K562 (cell line): Measurements from ENCODE around the gene AMIGO3. TPM values are rescaled to one million over a fixed set of nuclear protein-coding genes. Genes with fewer than 3 reads are reported as not detected.

Experiments used
- CSDE1 ChIP-seq, 2 experiments: fragments of 450-650 bp; IDR thresholded peaks; 2 replicates each; pipeline ENCODE4 v1.6.1; 2016; ENCODE audit warnings: mild to moderate bottlenecking in 1 of 2
- E2F6 ChIP-seq, 2 experiments: IDR thresholded peaks; 2 replicates each; pipeline ENCODE4 v1.6.1; 2011; ENCODE audit warnings: borderline replicate concordance in 1 of 2, control low read depth in 1 of 2, low read depth in 1 of 2, low read length in 1 of 2, mild to moderate bottlenecking in 1 of 2, mixed read lengths in 1 of 2, moderate library complexity in 1 of 2; ENCODE audit not compliant: insufficient read depth in 1 of 2, insufficient read length in 1 of 2, poor library complexity in 1 of 2, severe bottlenecking in 1 of 2; ENCODE audit errors: extremely low read depth in 1 of 2
- ELF2 ChIP-seq: fragments of 250-450 bp; sonication (Bioruptor Pico); IDR thresholded peaks from 2 replicates; pipeline ENCODE4 v1.5.0; 2021; ENCODE audit warnings: mild to moderate bottlenecking
- GABPB1 ChIP-seq: sonication (generic); formaldehyde crosslinking; IDR thresholded peaks from 2 replicates; pipeline ENCODE4 v1.8.0; 2022; ENCODE audit warnings: mild to moderate bottlenecking, missing genetic modification reagents
- RBBP5 ChIP-seq: fragments of 200-600 bp; sonication (generic); IDR thresholded peaks from 2 replicates; pipeline ENCODE4 v1.6.1; 2012; ENCODE audit warnings: borderline replicate concordance, mild to moderate bottlenecking, low read length, control low read depth, inconsistent platforms; ENCODE audit not compliant: insufficient read depth, poor library complexity, severe bottlenecking
- REST ChIP-seq, 2 experiments: fragments of 450-650 bp; formaldehyde crosslinking in 1 of 2; IDR thresholded peaks; 2 replicates each; pipeline versions ENCODE4 v1.4.0 to v1.6.1; 2014 to 2020; ENCODE audit warnings: mild to moderate bottlenecking in 2 of 2, borderline replicate concordance in 1 of 2, low read depth in 1 of 2
- SNIP1 ChIP-seq: fragments of 450-650 bp; IDR thresholded peaks from 2 replicates; pipeline ENCODE4 v1.7.1; 2017; ENCODE audit warnings: low read depth, mild to moderate bottlenecking
- THRB ChIP-seq: fragments of 450-650 bp; formaldehyde crosslinking; conservative IDR thresholded peaks from 2 replicates; pipeline ENCODE4 v1.4.0; 2022; ENCODE audit warnings: mild to moderate bottlenecking, missing genetic modification characterization
- ZNF707 ChIP-seq: fragments of 250-450 bp; sonication (Bioruptor Pico); conservative IDR thresholded peaks from 2 replicates; pipeline ENCODE4 v1.8.0; 2022; ENCODE audit warnings: inconsistent platforms, mild to moderate bottlenecking, moderate library complexity
- polyA plus RNA-seq, 8 experiments: library from polyadenylated mRNA; depleted of rRNA in 4 of 8; stranded (reverse) in 5 of 8; unstranded in 3 of 8; fragments of >200 nt; fragmentation: Nextera tagmentation in 2 of 8; fragmentation: Illumina TruSeq in 1 of 8; extraction: Ambion mirVana in 2 of 8; extraction: Trizol in 1 of 8; gene quantifications; 2 replicates each; pipeline versions ENCODE4 v1.2.1 to v1.2.3, GENCODE V29; 2011 to 2014; ENCODE audit warnings: inconsistent platforms in 1 of 8, missing spikeins in 1 of 8
- total RNA-seq, 7 experiments: library from RNA; depleted of rRNA in 6 of 7; stranded (reverse); fragments of >200 nt in 6 of 7; fragmentation: Illumina TruSeq in 2 of 7; extraction: Trizol in 2 of 7; gene quantifications; 2 replicates each; pipeline versions ENCODE4 v1.2.1 to v1.2.3, GENCODE V29; 2011 to 2021; ENCODE audit warnings: low replicate concordance in 1 of 7

The AMIGO3 gene
- total and polyA plus RNA-seq, 9 of the 15 experiments (the other 6 are each of a cell fraction or from before 2014, with no cell fraction given), result 0.13 to 2.8 (median 0.44) TPM; not detected in 4

- TF ChIP-seq E2F6 (IDR thresholded peaks at IDR 0.05; ENCODE audit: borderline replicate concordance in 1 of 2, extremely low read depth in 1 of 2, insufficient read depth in 1 of 2, insufficient read length in 1 of 2, low read depth in 1 of 2, low read length in 1 of 2, poor library complexity in 1 of 2, severe bottlenecking in 1 of 2) (peak in 1 of 2 experiments; percentile 40), RBBP5 (peak; percentile 32), THRB (CRISPR knock-in tag) (no peak), GABPB1 (CRISPR knock-in tag) (peak; percentile 42; the same call in 1 of the 2 replicates), SNIP1 (no peak), CSDE1 (IDR thresholded peaks at IDR 0.05) (peak in 1 of 2 experiments; percentile 29; a peak in 1 of 4 replicates), ELF2 (CRISPR knock-in tag) (0 out of 2 replicates have a peak, but pooled peaks have one; percentile 36), ZNF707 (no peak), REST (IDR thresholded peaks at IDR 0.05; ENCODE audit: borderline replicate concordance) (peak; percentile 80), REST (CRISPR knock-in tag; IDR thresholded peaks at IDR 0.05; ENCODE audit: low read depth) (peak; percentile 40; the same call in 1 of the 2 replicates)
Measured at GRCh38 chr3:49723628-49724551, 4.4 kb upstream of the AMIGO3 start, which contains the start of gene GMPPB (continued).
